Body of pancreas (tissue), 4 donors: ENCODE data around the gene ABCC5. TPM values are rescaled to one million over a fixed set of nuclear protein-coding genes. Genes with fewer than 3 reads are reported as not detected.
"Not testable (repeated sequence)": the region's sequence is repeated elsewhere in the genome, so short reads cannot be mapped to it uniquely, and the experiment has no call there.

Source experiments
- ATAC-seq: fragments of 150-250 bp; one replicate; pipeline ENCODE4 v1.9.1; 2016
- DNase-seq, 4 donors: peaks; one replicate each; pipeline ENCODE4 v3.0.0-alpha.2; 2019
- H3K27ac ChIP-seq, 4 donors: fragments of 200-600 bp; sonication (generic); 1 replicate in 3 of 4; 2 replicates in 1 of 4; pipeline versions ENCODE4 v1.5.1 to v1.6.1; 2016 to 2019; ENCODE audit warnings: mild to moderate bottlenecking in 1 of 4, mixed read lengths in 1 of 4, moderate library complexity in 1 of 4
- H3K27me3 ChIP-seq, 2 donors: fragments of 200-600 bp; sonication (generic); one replicate each; pipeline ENCODE4 v1.6.0; 2016; ENCODE audit warnings: mild to moderate bottlenecking in 1 of 2
- H3K36me3 ChIP-seq, 2 donors: fragments of 200-600 bp; sonication (generic); replicated peaks in 1 of 2; 2 replicates each; pipeline ENCODE4 v1.5.1; 2016; ENCODE audit warnings: low read depth in 2 of 2; ENCODE audit not compliant: insufficient read depth in 1 of 2
- H3K4me1 ChIP-seq: fragments of 200-600 bp; sonication (generic); one replicate; pipeline ENCODE4 v1.6.0; 2016
- H3K4me3 ChIP-seq, 2 donors: fragments of 200-600 bp; sonication (generic); 1 replicate in 1 of 2; 2 replicates in 1 of 2; pipeline ENCODE4 v1.5.1; 2016 to 2019
- H3K9me3 ChIP-seq, 3 donors: fragments of 200-600 bp; sonication (generic); 1 replicate in 2 of 3; 2 replicates in 1 of 3; pipeline ENCODE4 v1.5.1; 2016
- POLR2A ChIP-seq, 3 donors: fragments of 450-650 bp; IDR thresholded peaks; one replicate each; pipeline ENCODE4 v1.6.1; 2016; ENCODE audit warnings: antibody characterized with exemption in 3 of 3, mild to moderate bottlenecking in 2 of 3
- WGBS, 2 donors: methylation state at CpG; one replicate each; pipeline ENCODE4 v1.1.5; 2017; 5-methylcytosine and 5-hydroxymethylcytosine counted together
- intact Hi-C: fragments of 100-400 bp; cut with DNase I; formaldehyde crosslinking; loops from one replicate; pipeline ENCODE4 v1.15.1; 2023
- total RNA-seq, 2 donors: library from RNA; depleted of rRNA; stranded (reverse); fragments of >200 nt; gene quantifications; one replicate each; pipeline ENCODE4 v1.1.0, GENCODE V29; 2016
- TF ChIP-seq, protein P1 (sequence below), 7 experiments: fragments of 450-650 bp in 4 of 7; fragments of 200-600 bp in 3 of 7; sonication (generic) in 3 of 7; IDR thresholded peaks; one replicate each; pipeline ENCODE4 v1.5.1; 2016 to 2019; ENCODE audit warnings: antibody characterized with exemption in 7 of 7

Gene ABCC5
- total RNA-seq, 2 donors from 2014 or later, result 17.1 to 20.1 TPM

DNA sequence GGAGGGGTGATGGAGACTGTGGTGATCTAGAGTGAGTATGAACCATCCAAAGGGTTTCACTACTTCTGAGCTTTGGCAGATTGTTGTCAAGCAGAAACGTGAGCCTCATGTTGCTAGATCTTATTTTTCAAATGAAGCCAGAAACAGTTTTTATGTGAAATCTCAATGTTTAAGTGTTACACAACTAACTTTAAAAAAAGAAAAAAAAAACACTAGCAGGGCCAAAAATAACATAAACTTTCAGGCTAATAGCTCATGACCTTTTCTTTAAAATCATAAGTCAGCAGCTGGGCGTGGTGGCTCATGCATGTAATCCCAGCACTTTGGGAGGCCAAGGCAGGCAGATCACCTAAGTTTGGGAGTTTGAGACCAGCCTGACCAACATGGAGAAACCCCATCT, 11.8 kb upstream of the ABCC5 start:
- no peaks in the 10 kb centered on the region for H3K36me3 ChIP-seq
- H3K9me3 ChIP-seq, result no peaks in the 10 kb centered on the region
- H3K4me3 ChIP-seq, result no peak overlapping the region
- TF ChIP-seq, protein P1, sequence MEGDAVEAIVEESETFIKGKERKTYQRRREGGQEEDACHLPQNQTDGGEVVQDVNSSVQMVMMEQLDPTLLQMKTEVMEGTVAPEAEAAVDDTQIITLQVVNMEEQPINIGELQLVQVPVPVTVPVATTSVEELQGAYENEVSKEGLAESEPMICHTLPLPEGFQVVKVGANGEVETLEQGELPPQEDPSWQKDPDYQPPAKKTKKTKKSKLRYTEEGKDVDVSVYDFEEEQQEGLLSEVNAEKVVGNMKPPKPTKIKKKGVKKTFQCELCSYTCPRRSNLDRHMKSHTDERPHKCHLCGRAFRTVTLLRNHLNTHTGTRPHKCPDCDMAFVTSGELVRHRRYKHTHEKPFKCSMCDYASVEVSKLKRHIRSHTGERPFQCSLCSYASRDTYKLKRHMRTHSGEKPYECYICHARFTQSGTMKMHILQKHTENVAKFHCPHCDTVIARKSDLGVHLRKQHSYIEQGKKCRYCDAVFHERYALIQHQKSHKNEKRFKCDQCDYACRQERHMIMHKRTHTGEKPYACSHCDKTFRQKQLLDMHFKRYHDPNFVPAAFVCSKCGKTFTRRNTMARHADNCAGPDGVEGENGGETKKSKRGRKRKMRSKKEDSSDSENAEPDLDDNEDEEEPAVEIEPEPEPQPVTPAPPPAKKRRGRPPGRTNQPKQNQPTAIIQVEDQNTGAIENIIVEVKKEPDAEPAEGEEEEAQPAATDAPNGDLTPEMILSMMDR (IDR thresholded peaks at IDR 0.05), result no peak
- TF ChIP-seq POLR2A (IDR thresholded peaks at IDR 0.05), result no peak
- WGBS, 2 donors, result 79 to 84% methylated on average over 2 of the region's 2 CpGs
- no peak overlapping the region for H3K27ac ChIP-seq
- H3K4me1 ChIP-seq, result no peaks in the 10 kb centered on the region
- DNase-seq (no peak), ATAC-seq (no peak)
- no peaks in the 10 kb centered on the region for H3K27me3 ChIP-seq
- intact Hi-C loops, result no loop called here

DNA sequence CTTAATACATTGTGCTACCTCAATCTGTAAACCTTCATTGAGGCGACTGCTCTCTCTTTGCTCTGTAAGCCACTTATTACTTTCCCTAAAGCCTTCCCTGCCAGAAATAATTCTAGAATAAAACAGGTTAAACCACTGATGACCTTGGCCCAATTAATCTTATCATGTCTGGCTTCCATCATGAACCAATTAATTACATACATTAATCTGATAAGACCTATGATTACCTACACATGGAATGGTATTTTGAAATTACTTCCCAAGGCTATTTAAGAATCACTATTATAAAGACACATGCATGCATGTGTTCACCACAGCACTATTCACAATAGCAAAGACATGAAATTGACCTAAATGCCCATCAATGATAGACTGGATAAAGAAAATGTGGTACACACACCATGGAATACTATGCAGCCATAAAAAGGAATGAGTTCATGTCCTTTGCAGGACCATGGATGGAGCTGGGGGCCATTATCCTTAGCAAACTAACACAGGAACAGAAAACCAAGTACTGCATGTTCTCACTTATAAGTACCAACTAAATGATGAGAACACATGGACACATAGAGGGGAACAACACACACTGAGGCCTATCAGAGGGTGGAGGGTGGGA, 10.7 kb upstream of the ABCC5 start:
- H3K4me1 ChIP-seq, H3K9me3 ChIP-seq, intact Hi-C loops, H3K27me3 ChIP-seq, ATAC-seq, DNase-seq, H3K4me3 ChIP-seq, H3K36me3 ChIP-seq, H3K27ac ChIP-seq: not testable (repeated sequence)
- WGBS, 2 donors, result 50 to 63% methylated on average over 1 of the region's 1 CpG

DNA sequence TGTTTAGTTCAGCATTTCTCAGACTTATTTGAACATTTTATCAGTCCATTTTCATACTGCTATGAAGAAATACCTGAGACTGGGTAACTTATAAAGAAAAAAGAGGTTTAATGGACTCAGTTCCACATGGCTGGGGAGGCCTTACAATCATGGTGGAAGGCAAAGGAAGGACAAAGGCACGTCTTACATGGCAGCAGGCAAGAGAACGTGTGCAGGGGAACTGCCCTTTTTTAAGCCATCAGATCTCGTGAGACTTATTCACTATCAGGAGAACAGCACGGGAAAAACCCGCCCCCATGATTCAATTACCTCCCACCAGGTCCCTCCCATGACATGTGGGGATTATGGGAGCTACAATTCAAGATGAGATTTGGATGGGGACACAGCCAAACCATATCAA, 7.6 kb upstream of the ABCC5 start:
- H3K4me3 ChIP-seq, DNase-seq, intact Hi-C loops, H3K9me3 ChIP-seq, H3K36me3 ChIP-seq, ATAC-seq, H3K4me1 ChIP-seq, H3K27ac ChIP-seq, H3K27me3 ChIP-seq: not testable (repeated sequence)
- 60 to 64% methylated on average over 5 of the region's 5 CpGs for WGBS, 2 donors

DNA sequence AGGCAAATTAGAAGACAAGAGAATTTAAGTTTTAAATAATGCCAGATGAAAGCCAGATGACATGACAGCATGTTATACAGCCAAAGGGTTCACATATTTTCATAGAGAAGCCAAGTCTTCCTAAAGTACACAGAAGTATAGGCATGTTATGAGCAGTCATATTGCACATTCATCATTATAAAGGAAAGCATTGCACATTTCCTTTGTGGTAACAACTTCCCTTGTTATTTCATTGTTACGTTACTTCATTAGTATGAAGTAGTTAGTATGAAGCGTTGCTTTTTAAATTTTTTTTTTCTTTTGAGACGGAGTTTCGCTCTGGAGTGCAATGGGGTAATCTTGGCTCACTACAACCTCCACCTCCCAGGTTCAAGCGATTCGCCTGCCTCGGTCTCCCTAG, 4.6 kb upstream of the ABCC5 start:
- 54 to 70% methylated on average over 7 of the region's 7 CpGs for WGBS, 2 donors
- DNase-seq (no peak), ATAC-seq (no peak)
- no peaks in the 10 kb centered on the region for H3K36me3 ChIP-seq
- no peak overlapping the region for H3K27ac ChIP-seq
- H3K27me3 ChIP-seq, result no peaks in the 10 kb centered on the region
- H3K4me3 ChIP-seq, result no peak overlapping the region
- intact Hi-C loops, result no loop called here
- no peaks in the 10 kb centered on the region for H3K9me3 ChIP-seq
- TF ChIP-seq POLR2A (IDR thresholded peaks at IDR 0.05), result no peak
- TF ChIP-seq, protein P1 (IDR thresholded peaks at IDR 0.05), result no peak
- no peaks in the 10 kb centered on the region for H3K4me1 ChIP-seq

DNA sequence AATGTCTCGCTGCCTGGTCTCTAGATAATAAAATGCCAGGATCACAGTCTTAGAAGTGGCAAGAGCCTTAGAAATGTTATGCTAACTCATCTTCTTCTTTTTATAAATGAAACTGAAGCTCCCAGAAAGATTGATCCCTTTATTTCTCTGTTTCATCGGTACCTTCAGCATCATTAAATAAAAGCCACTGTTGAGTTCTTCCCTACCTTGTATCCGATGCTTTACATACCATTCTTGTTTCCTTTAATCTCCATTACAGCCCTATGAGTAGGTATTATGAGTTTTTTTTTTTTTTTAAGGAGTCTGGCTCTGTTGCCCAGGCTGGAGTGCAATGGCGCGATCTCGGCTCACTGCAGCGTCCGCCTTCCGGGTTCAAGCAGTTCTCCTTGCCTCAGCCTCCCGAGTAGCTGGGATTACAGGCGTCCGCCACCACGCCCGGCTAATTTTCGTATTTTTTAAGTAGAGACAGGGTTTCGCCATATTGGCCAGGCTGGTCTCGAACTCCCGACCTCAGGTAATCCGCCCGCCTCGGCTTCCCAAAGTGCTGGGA, 815 bp upstream of the ABCC5 start:
- DNase-seq (no peak), ATAC-seq (no peak)
- Histone ChIP-seq H3K4me1 (peaks cover 7% of the 10 kb centered on the region), H3K9me3 (no peaks in the 10 kb centered on the region), H3K36me3 (no peaks in the 10 kb centered on the region), H3K27ac (peak overlapping the region in 3 of 4 donors; percentile 40 to 79 (median 74)), H3K27me3 (no peaks in the 10 kb centered on the region), H3K4me3 (peak overlapping the region; percentile 91 to 100)
- intact Hi-C loops, result loop anchor here (5.0 kb wide), 1 partner anchor 121 kb away; no protein-coding TSS in a partner anchor
- no peak for TF ChIP-seq POLR2A (IDR thresholded peaks at IDR 0.05)
- TF ChIP-seq, protein P1 (IDR thresholded peaks at IDR 0.05), result no peak
- WGBS, 2 donors, result 85 to 88% methylated on average over 21 of the region's 21 CpGs
